Breast epithelium (tissue), 4 donors: ENCODE data around the gene ADD2. TPM values are rescaled to one million over a fixed set of nuclear protein-coding genes. Genes with fewer than 3 reads are reported as not detected.

Source experiments
- DNase-seq, 2 donors: peaks; one replicate each; pipeline ENCODE4 v3.0.0-alpha.2; 2019; ENCODE audit warnings: low spot score in 2 of 2
- H3K27ac ChIP-seq, 2 donors: fragments of 200-600 bp; sonication (generic) in 1 of 2; one replicate each; pipeline ENCODE4 v1.5.1; 2016 to 2019; ENCODE audit warnings: mild to moderate bottlenecking in 1 of 2
- H3K27me3 ChIP-seq, 2 donors: fragments of 200-600 bp; sonication (generic) in 1 of 2; one replicate each; pipeline versions ENCODE4 v1.5.1 to v1.6.0; 2017 to 2019; ENCODE audit warnings: control low read depth in 1 of 2, mild to moderate bottlenecking in 1 of 2
- H3K36me3 ChIP-seq: fragments of 200-600 bp; one replicate; pipeline ENCODE4 v1.5.1; 2019
- H3K4me1 ChIP-seq, 2 donors: fragments of 200-600 bp; sonication (generic); one replicate each; pipeline ENCODE4 v1.5.1; 2016 to 2019; ENCODE audit warnings: control low read depth in 1 of 2
- H3K4me3 ChIP-seq, 3 donors: fragments of 200-600 bp; sonication (generic); 1 replicate in 2 of 3; 2 replicates in 1 of 3; pipeline ENCODE4 v1.5.1; 2016 to 2019; ENCODE audit warnings: mild to moderate bottlenecking in 3 of 3, moderate library complexity in 2 of 3
- H3K9me3 ChIP-seq, 2 donors: fragments of 200-600 bp; sonication (generic) in 1 of 2; one replicate each; pipeline ENCODE4 v1.5.1; 2016 to 2019; ENCODE audit warnings: control low read depth in 1 of 2
- CTCF ChIP-seq, 3 donors: fragments of 450-650 bp; IDR thresholded peaks; one replicate each; pipeline ENCODE4 v1.5.1; 2016 to 2017; ENCODE audit warnings: antibody characterized with exemption in 3 of 3, mild to moderate bottlenecking in 3 of 3, moderate library complexity in 3 of 3
- POLR2A ChIP-seq: fragments of 450-650 bp; IDR thresholded peaks from one replicate; pipeline ENCODE4 v1.6.1; 2016; ENCODE audit warnings: antibody characterized with exemption, mild to moderate bottlenecking, moderate library complexity
- POLR2AphosphoS5 ChIP-seq, 3 donors: sonication (generic); formaldehyde crosslinking; IDR thresholded peaks; one replicate each; pipeline ENCODE4 v1.6.1; 2017; ENCODE audit warnings: antibody characterized with exemption in 3 of 3
- intact Hi-C: fragments of 100-400 bp; cut with DNase I; formaldehyde crosslinking; loops from one replicate; pipeline ENCODE4 v1.15.1; 2023; ENCODE audit warnings: low total_unique reads
- total RNA-seq, 3 donors: library from RNA; depleted of rRNA; stranded (reverse); fragments of >200 nt; gene quantifications; one replicate each; pipeline ENCODE4 v1.1.0, GENCODE V29; 2016

Gene ADD2
- total RNA-seq, 3 donors from 2014 or later = 1.3 to 2.3 (median 1.9) TPM

DNA sequence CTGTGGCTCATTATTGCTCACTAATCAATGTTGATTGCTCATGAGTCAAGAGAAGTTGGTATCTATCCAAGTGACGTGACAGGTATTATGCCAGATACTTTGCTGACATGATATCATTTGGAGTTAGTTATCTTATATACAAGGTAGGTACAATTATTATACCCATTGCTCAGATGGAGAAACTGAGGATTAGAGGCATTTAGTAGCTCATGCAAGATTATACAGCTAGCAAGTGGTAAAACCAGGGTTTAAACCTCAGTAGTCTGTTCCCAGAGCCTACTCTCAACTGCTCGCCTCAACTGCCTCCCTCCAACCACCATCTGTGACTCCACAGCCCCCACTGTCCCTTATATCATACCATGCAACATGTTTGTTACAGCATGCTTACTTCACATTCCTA lies 16.3 kb upstream of the ADD2 start:
- H3K36me3 ChIP-seq = no peaks in the 10 kb centered on the region
- no peak for DNase-seq
- intact Hi-C loops = no loop called here
- no peaks in the 10 kb centered on the region for H3K9me3 ChIP-seq
- TF ChIP-seq CTCF (IDR thresholded peaks at IDR 0.05) (no peak), POLR2A (no peak), POLR2AphosphoS5 (IDR thresholded peaks at IDR 0.05) (no peak)
- H3K4me1 ChIP-seq = no peaks in the 10 kb centered on the region
- no peak overlapping the region for H3K4me3 ChIP-seq
- H3K27me3 ChIP-seq = peaks cover 0 to 18% of the 10 kb centered on the region in 2 donors
- no peak overlapping the region for H3K27ac ChIP-seq

- no peaks in the 10 kb centered on the region for H3K36me3 ChIP-seq
- no peak overlapping the region for H3K27ac ChIP-seq
- H3K4me3 ChIP-seq = no peak overlapping the region
- H3K4me1 ChIP-seq = no peaks in the 10 kb centered on the region
- TF ChIP-seq POLR2A = no peak
- no peak for TF ChIP-seq CTCF (IDR thresholded peaks at IDR 0.05)
- TF ChIP-seq POLR2AphosphoS5 (IDR thresholded peaks at IDR 0.05) = no peak
- H3K27me3 ChIP-seq = peaks cover 0 to 6% of the 10 kb centered on the region in 2 donors
- H3K9me3 ChIP-seq = no peaks in the 10 kb centered on the region
- DNase-seq = no peak
- intact Hi-C loops = no loop called here
Measured at GRCh38 chr2:70779911-70780545, 12.0 kb upstream of the ADD2 start.

DNA sequence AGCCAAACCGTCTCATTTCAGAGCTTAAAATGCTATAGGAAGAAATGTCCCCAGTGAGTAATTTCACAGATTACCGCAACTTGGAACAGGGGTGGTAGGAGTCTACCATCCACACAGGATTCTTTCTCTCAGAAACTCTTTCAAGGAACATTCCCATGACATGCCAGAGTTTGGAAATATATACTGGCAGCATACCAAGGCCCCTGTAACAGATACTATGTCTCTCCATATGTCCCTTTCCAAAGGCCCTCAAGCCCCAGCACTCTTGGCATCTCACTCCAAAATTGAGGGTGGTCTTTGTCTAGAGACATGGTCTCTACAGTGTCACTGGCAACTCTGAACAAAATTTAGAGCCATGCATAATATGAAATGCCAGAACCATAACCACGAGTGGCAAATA lies 11.5 kb upstream of the ADD2 start:
- no peak for DNase-seq
- no peak for TF ChIP-seq POLR2A
- no peak for TF ChIP-seq POLR2AphosphoS5 (IDR thresholded peaks at IDR 0.05)
- no peak for TF ChIP-seq CTCF (IDR thresholded peaks at IDR 0.05)
- no peaks in the 10 kb centered on the region for H3K4me1 ChIP-seq
- intact Hi-C loops = no loop called here
- H3K27me3 ChIP-seq = peaks cover 0 to 8% of the 10 kb centered on the region in 2 donors
- H3K9me3 ChIP-seq = no peaks in the 10 kb centered on the region
- no peak overlapping the region for H3K27ac ChIP-seq
- no peaks in the 10 kb centered on the region for H3K36me3 ChIP-seq
- no peak overlapping the region for H3K4me3 ChIP-seq

- no peaks in the 10 kb centered on the region for H3K9me3 ChIP-seq
- H3K36me3 ChIP-seq = no peaks in the 10 kb centered on the region
- DNase-seq = no peak
- no peak overlapping the region for H3K27ac ChIP-seq
- H3K4me1 ChIP-seq = no peaks in the 10 kb centered on the region
- H3K4me3 ChIP-seq = no peak overlapping the region
- intact Hi-C loops = no loop called here
- TF ChIP-seq CTCF (IDR thresholded peaks at IDR 0.05) = no peak
- TF ChIP-seq POLR2A = no peak
- no peak for TF ChIP-seq POLR2AphosphoS5 (IDR thresholded peaks at IDR 0.05)
- peaks cover 0 to 8% of the 10 kb centered on the region in 2 donors for H3K27me3 ChIP-seq
Measured at GRCh38 chr2:70778676-70779075, 10.7 kb upstream of the ADD2 start.

- no peak overlapping the region for H3K4me3 ChIP-seq
- H3K9me3 ChIP-seq = no peaks in the 10 kb centered on the region
- no peak for DNase-seq
- no peaks in the 10 kb centered on the region for H3K36me3 ChIP-seq
- no peak for TF ChIP-seq POLR2A
- TF ChIP-seq CTCF (IDR thresholded peaks at IDR 0.05) = no peak
- TF ChIP-seq POLR2AphosphoS5 (IDR thresholded peaks at IDR 0.05) = no peak
- no peak overlapping the region for H3K27ac ChIP-seq
- no peaks in the 10 kb centered on the region for H3K4me1 ChIP-seq
- H3K27me3 ChIP-seq = peaks cover 0 to 8% of the 10 kb centered on the region in 2 donors
- intact Hi-C loops = no loop called here
Measured at GRCh38 chr2:70777450-70777849, 9.4 kb upstream of the ADD2 start.
